HG03354 (cell line): ENCODE measurements around the gene GARIN3.
A peak's percentile ranks its signal among the peaks of the same experiment; 100 is the strongest.
"Not testable (repeated sequence)": the region's sequence is repeated elsewhere in the genome, so short reads cannot be mapped to it uniquely, and the experiment has no call there.

ENCODE experiments used
- ATAC-seq: cut with Tn5 transposase; IDR thresholded peaks from one replicate; pipeline ENCODE4 v1.9.1; 2021; ENCODE audit warnings: mild to moderate bottlenecking; ENCODE audit not compliant: unreplicated experiment, poor library complexity, severe bottlenecking

The GARIN3 gene

GRCh38 chr5:157186309-157187045 lies 20.4 kb upstream of the GARIN3 start:
- no peak for ATAC-seq

- ATAC-seq, result not testable (repeated sequence)
Observed at GRCh38 chr5:157185122-157185521, 19.1 kb upstream of the GARIN3 start.

- ATAC-seq, result no peak
Observed at GRCh38 chr5:157184117-157184670, 18.1 kb upstream of the GARIN3 start.

- ATAC-seq, result no peak
Observed at GRCh38 chr5:157182143-157182757, 16.2 kb upstream of the GARIN3 start.

- no peak for ATAC-seq
Observed at GRCh38 chr5:157180374-157181264, 14.6 kb upstream of the GARIN3 start, which contains the start of gene ITK. TSS of gene ITK (plus strand) at chr5:157180840. CDS start at chr5:157180978, 138 bp downstream.

- no peak for ATAC-seq
Observed at GRCh38 chr5:157178966-157179365, 12.9 kb upstream of the GARIN3 start.

- ATAC-seq, result no peak
Observed at GRCh38 chr5:157177953-157178352, 11.9 kb upstream of the GARIN3 start.

GRCh38 chr5:157175071-157175612 lies 9.1 kb upstream of the GARIN3 start:
- no peak for ATAC-seq

GRCh38 chr5:157172403-157172802 lies 6.3 kb upstream of the GARIN3 start:
- ATAC-seq, result peak; percentile 98

- no peak for ATAC-seq
Observed at GRCh38 chr5:157168286-157168685, 2.2 kb upstream of the GARIN3 start.

GRCh38 chr5:157167214-157167621 lies 1.2 kb upstream of the GARIN3 start:
- no peak for ATAC-seq

GRCh38 chr5:157165668-157166067 lies 396 bp downstream of the GARIN3 start:
- ATAC-seq, result no peak

- no peak for ATAC-seq
Observed at GRCh38 chr5:157165261-157165660, 803 bp downstream of the GARIN3 start.

- no peak for ATAC-seq
Observed at GRCh38 chr5:157164521-157164920, 1.5 kb downstream of the GARIN3 start.

GRCh38 chr5:157162919-157163510 lies 3.0 kb downstream of the GARIN3 start:
- ATAC-seq, result no peak

- no peak for ATAC-seq
Observed at GRCh38 chr5:157161996-157162395, 4.1 kb downstream of the GARIN3 start.

- no peak for ATAC-seq
Observed at GRCh38 chr5:157160001-157160400, 6.1 kb downstream of the GARIN3 start.

- ATAC-seq, result no peak
Observed at GRCh38 chr5:157159209-157159751, 6.8 kb downstream of the GARIN3 start.

- no peak for ATAC-seq
Observed at GRCh38 chr5:157157293-157157891, 8.7 kb downstream of the GARIN3 start.
